Common myeloid progenitor, CD34-positive (primary cell): ENCODE results near the gene ADIPOR2.

Experiments
- CTCF ChIA-PET: fragments of 350-600 bp; sonication (Branson Sonifier 250); formaldehyde crosslinking; loops from one replicate; lab custom pipeline; 2021; ENCODE audit warnings: antibody characterized with exemption; lab: Charles Lee
- POLR2A ChIA-PET: fragments of 350-600 bp; sonication (Branson Sonifier 250); formaldehyde crosslinking; loops from one replicate; lab custom pipeline; 2021; ENCODE audit warnings: antibody characterized with exemption; lab: Charles Lee
- DNase-seq, 3 donors: peaks; one replicate each; pipeline versions ENCODE4 v3.0.0 to v3.0.0-alpha.2; 2013
- H3K27ac ChIP-seq, 2 experiments: 1 replicate in 1 of 2; 2 replicates in 1 of 2; pipeline ENCODE4 v1.7.0; 2013; ENCODE audit warnings: inconsistent platforms in 2 of 2, low read length in 2 of 2, mild to moderate bottlenecking in 2 of 2, low read depth in 1 of 2, moderate library complexity in 1 of 2; ENCODE audit not compliant: severe bottlenecking in 2 of 2, insufficient read depth in 1 of 2, poor library complexity in 1 of 2
- H3K27me3 ChIP-seq, 5 experiments: replicated peaks in 2 of 5; 1 replicate in 3 of 5; 2 replicates in 2 of 5; pipeline versions ENCODE4 v1.6.1 to v1.7.0; 2013; ENCODE audit warnings: low read length in 4 of 5, mild to moderate bottlenecking in 2 of 5, moderate library complexity in 2 of 5, inconsistent platforms in 1 of 5; ENCODE audit not compliant: insufficient read depth in 5 of 5, control insufficient read depth in 4 of 5
- H3K36me3 ChIP-seq, 4 experiments: 1 replicate in 2 of 4; 2 replicates in 2 of 4; pipeline versions ENCODE4 v1.6.1 to v1.7.0; 2013; ENCODE audit warnings: low read length in 3 of 4, control low read depth in 1 of 4, mild to moderate bottlenecking in 1 of 4; ENCODE audit not compliant: control insufficient read depth in 4 of 4, insufficient read depth in 4 of 4
- H3K4me1 ChIP-seq, 4 experiments: 1 replicate in 3 of 4; 2 replicates in 1 of 4; pipeline versions ENCODE4 v1.6.1 to v1.7.1; 2013; ENCODE audit warnings: low read length in 3 of 4, mild to moderate bottlenecking in 3 of 4, control low read depth in 1 of 4, inconsistent platforms in 1 of 4, moderate library complexity in 1 of 4; ENCODE audit not compliant: control insufficient read depth in 4 of 4, insufficient read depth in 4 of 4; ENCODE audit errors: control extremely low read depth in 1 of 4
- H3K4me3 ChIP-seq, 7 experiments: 1 replicate in 4 of 7; 2 replicates in 3 of 7; pipeline versions ENCODE4 v1.5.1 to v1.7.0; 2013; ENCODE audit warnings: mild to moderate bottlenecking in 7 of 7, low read length in 6 of 7, moderate library complexity in 6 of 7, inconsistent platforms in 2 of 7, low read depth in 2 of 7, control low read depth in 1 of 7; ENCODE audit not compliant: insufficient read depth in 4 of 7, control insufficient read depth in 1 of 7; ENCODE audit errors: extremely low read depth in 1 of 7
- H3K9me3 ChIP-seq, 5 experiments: 1 replicate in 4 of 5; 2 replicates in 1 of 5; pipeline versions ENCODE4 v1.6.1 to v1.7.1; 2013; ENCODE audit warnings: low read length in 4 of 5, mild to moderate bottlenecking in 2 of 5, inconsistent platforms in 1 of 5, low read depth in 1 of 5, moderate library complexity in 1 of 5; ENCODE audit not compliant: control insufficient read depth in 4 of 5, insufficient read depth in 2 of 5; ENCODE audit errors: control extremely low read depth in 1 of 5
- WGBS: methylation state at CpG from one replicate; pipeline ENCODE4 v1.1.5; 2013; ENCODE audit not compliant: insufficient coverage; 5-methylcytosine and 5-hydroxymethylcytosine counted together

Gene ADIPOR2

GRCh38 chr12:1793426-1794210, 102.7 kb downstream of the ADIPOR2 start:
- Histone ChIP-seq H3K27ac (no peak overlapping the region), H3K9me3 (no peaks in the 10 kb centered on the region), H3K27me3 (no peaks in the 10 kb centered on the region), H3K36me3 (no peaks in the 10 kb centered on the region), H3K4me1 (peaks cover 0 to 31% (median 22%) of the 10 kb centered on the region in 4 experiments), H3K4me3 (no peak overlapping the region)
- DNase-seq, result no peak
- CTCF ChIA-PET, result interaction anchor here (1.0 to 8.7 kb wide), 9 partner anchors 8 to 160 kb away, joined by 3 to 268 read pairs (median 11); partner anchors contain the start of gene WNT5B
- POLR2A ChIA-PET, result interaction anchor here (1.2 kb wide), 1 partner anchor 146 kb away, joined by 3 read pairs; no protein-coding TSS in a partner anchor
- 96% methylated on average over 26 of the region's 26 CpGs for WGBS

GRCh38 chr12:1794440-1795090, 103.7 kb downstream of the ADIPOR2 start:
- POLR2A ChIA-PET, result interaction anchor here (1.2 kb wide), 1 partner anchor 145 kb away, joined by 3 read pairs; no protein-coding TSS in a partner anchor
- Histone ChIP-seq H3K36me3 (no peaks in the 10 kb centered on the region), H3K4me1 (peaks cover 0 to 31% (median 22%) of the 10 kb centered on the region in 4 experiments), H3K27me3 (no peaks in the 10 kb centered on the region), H3K27ac (no peak overlapping the region), H3K9me3 (no peaks in the 10 kb centered on the region), H3K4me3 (no peak overlapping the region)
- WGBS, result 94% methylated on average over 14 of the region's 15 CpGs
- no peak for DNase-seq
- CTCF ChIA-PET, result interaction anchor here (0.9 to 8.7 kb wide), 12 partner anchors 10 to 243 kb away, joined by 3 to 108 read pairs (median 4); partner anchors contain the start of gene WNT5B

- POLR2A ChIA-PET, result interaction anchor here (0.6 to 1.4 kb wide), 3 partner anchors 145 to 843 kb away, joined by 3 to 11 read pairs (median 4); no protein-coding TSS in a partner anchor
- H3K4me3 ChIP-seq, result peak overlapping the region in 1 of 7 experiments; percentile 78
- CTCF ChIA-PET, result interaction anchor here (0.7 to 8.7 kb wide), 19 partner anchors 9 to 242 kb away, joined by 3 to 108 read pairs (median 4); partner anchors contain the start of genes CACNA2D4 and WNT5B
- no peak overlapping the region for H3K27ac ChIP-seq
- WGBS, result 93% methylated on average over 15 of the region's 19 CpGs
- no peak for DNase-seq
- peaks cover 0 to 29% (median 22%) of the 10 kb centered on the region in 4 experiments for H3K4me1 ChIP-seq
- no peaks in the 10 kb centered on the region for H3K9me3 ChIP-seq
- no peaks in the 10 kb centered on the region for H3K27me3 ChIP-seq
- no peaks in the 10 kb centered on the region for H3K36me3 ChIP-seq
Observed at GRCh38 chr12:1795221-1795784, 104.4 kb downstream of the ADIPOR2 start.

- Histone ChIP-seq H3K27me3 (no peaks in the 10 kb centered on the region), H3K27ac (peak overlapping the region in 1 of 2 experiments; percentile 6), H3K4me3 (peak overlapping the region; percentile 49 to 85 (median 66)), H3K4me1 (peaks cover 0 to 22% (median 18%) of the 10 kb centered on the region in 4 experiments), H3K9me3 (no peaks in the 10 kb centered on the region), H3K36me3 (no peaks in the 10 kb centered on the region)
- ChIA-PET CTCF (interaction anchor here (0.7 to 8.7 kb wide), 16 partner anchors 8 to 163 kb away, joined by 3 to 108 read pairs (median 4); partner anchors contain the start of genes CACNA2D4 and WNT5B), POLR2A (interaction anchor here (0.7 to 1.4 kb wide), 2 partner anchors 72 to 144 kb away, joined by 3 to 11 read pairs; no protein-coding TSS in a partner anchor)
- peak; percentile 90 to 92 (median 92) for DNase-seq
- WGBS, result 2% methylated on average over 40 of the region's 45 CpGs
Observed at GRCh38 chr12:1795785-1796514, 105.1 kb downstream of the ADIPOR2 start.

GRCh38 chr12:1796515-1797010, 105.7 kb downstream of the ADIPOR2 start:
- no peaks in the 10 kb centered on the region for H3K27me3 ChIP-seq
- WGBS, result 0% methylated on average over 37 of the region's 43 CpGs
- POLR2A ChIA-PET, result interaction anchor here (1.3 to 1.4 kb wide), 3 partner anchors 121 to 143 kb away, joined by 3 to 11 read pairs (median 3); partner anchors contain the start of gene CACNA2D4
- H3K9me3 ChIP-seq, result no peaks in the 10 kb centered on the region
- CTCF ChIA-PET, result interaction anchor here (1.3 to 8.7 kb wide), 6 partner anchors 122 to 163 kb away, joined by 4 to 108 read pairs (median 6); partner anchors contain the start of genes CACNA2D4 and WNT5B
- DNase-seq, result peak in 2 of 3 donors; percentile 61 to 72
- no peaks in the 10 kb centered on the region for H3K36me3 ChIP-seq
- peak overlapping the region in 1 of 2 experiments; percentile 6 for H3K27ac ChIP-seq
- peak overlapping the region; percentile 49 to 85 (median 66) for H3K4me3 ChIP-seq
- peaks cover 0 to 21% (median 18%) of the 10 kb centered on the region in 4 experiments for H3K4me1 ChIP-seq
